Stimulated activated CD4-positive, alpha-beta T cell treated with anti-CD3 and anti-CD28 coated beads, Interleukin-4, amount 100 ng/mL, for 48 hours (primary cell): ENCODE measurements around the gene MLEC.

Experiments
- DNase-seq, 2 donors: peaks; one replicate each; pipeline ENCODE4 v3.0.0-alpha.2; 2020; ENCODE audit warnings: low read depth in 2 of 2

MLEC gene

DNA sequence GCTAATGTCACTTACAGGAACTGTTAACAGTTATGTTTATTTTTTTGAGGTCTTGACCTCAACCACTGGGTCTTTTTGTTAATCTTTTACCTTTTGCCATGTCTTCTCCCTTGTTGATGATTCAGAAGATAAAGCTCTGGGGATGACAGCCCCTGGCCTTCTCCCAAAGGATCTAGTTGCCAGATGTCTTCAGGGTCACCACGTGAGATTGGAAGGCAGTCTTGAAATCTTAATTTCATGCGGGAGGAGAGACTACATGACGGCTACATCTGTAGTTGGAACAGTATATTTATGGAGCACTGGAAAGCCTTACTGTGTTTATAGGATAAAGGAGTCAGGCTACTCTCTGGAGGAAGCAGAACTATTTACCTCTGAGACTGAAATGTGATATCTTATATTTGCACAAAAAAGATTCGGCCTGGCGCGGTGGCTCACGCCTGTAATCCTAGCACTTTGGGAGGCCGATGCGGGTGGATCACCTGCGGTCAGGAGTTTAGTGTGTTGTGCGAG lies 5.6 kb downstream of the MLEC start:
- DNase-seq, result no peak

DNA sequence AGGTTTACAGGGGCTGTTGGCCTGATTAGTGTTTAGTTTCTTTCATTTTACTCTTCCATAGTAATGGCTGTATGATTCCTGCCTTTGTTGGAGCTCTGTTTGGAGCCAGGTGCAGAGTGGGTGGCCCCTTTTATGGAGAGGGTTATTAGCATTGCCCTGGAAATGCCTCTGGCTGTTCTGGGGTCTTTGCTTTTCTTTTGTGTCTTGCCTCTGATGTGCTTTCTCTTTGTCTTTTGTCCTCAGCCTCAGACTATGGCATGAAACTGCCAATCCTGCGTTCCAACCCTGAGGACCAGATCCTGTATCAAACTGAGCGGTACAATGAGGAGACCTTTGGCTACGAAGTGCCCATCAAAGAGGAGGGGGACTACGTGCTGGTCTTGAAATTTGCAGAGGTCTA lies 6.9 kb downstream of the MLEC start:
- no peak for DNase-seq

DNA sequence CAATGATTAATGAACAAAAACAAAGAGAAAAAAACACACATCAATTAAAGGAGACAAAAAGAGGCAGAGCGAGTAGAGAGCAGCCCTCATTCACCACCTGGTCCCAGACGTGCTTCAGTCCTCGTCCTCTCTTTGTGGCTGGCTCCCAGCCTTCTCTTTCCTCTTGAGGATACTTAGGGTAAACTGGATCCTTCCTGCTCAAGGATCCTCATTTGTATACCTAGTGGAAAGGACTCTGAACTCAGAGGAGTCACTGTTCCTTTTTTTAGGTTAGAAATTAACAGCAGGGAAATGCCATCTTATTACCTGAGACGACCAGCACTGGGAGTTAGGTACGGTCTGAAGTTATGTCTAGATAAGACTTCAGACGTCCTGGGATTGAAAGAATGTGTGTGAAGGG lies 9.7 kb downstream of the MLEC start:
- no peak for DNase-seq

DNA sequence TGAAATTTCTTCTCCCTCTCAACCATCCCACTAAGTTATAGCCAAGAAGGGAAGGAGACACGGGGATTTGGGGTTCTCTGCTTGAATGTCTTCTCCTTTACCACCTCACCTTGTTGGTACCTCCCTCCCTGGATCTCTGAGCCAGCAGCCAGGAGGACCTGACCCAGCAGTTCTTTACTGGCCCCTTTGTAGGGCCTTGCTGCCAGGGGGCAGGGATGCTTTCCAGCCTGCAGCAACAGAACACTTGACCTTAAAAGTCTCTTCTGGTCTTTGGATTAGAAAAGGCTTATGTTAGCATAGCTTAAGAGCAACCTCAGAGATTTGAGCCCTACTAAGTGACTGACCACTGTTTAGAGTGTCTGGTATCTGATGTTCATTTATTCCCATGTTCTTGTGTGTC lies 10.4 kb downstream of the MLEC start:
- DNase-seq, result no peak

DNA sequence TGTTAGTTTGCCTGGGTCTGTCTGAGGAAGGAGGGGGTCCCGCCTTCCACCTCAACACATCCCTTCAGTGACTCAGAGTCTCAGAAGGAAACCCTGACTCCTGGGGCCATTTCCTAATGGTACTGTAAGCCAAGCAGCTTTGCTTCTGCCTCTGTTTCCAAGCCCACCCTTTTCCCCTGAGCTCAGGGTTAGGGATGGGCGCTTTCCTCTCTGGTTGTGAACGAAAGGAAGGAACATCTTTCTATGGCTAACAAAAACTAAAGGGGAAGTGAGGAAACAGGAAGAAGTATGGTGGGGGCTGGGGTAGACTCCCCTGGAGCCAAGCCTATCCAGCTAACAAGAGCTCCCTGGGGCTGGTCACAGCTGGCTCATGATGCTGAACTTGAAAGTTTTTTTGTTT lies 11.7 kb downstream of the MLEC start:
- no peak for DNase-seq

DNA sequence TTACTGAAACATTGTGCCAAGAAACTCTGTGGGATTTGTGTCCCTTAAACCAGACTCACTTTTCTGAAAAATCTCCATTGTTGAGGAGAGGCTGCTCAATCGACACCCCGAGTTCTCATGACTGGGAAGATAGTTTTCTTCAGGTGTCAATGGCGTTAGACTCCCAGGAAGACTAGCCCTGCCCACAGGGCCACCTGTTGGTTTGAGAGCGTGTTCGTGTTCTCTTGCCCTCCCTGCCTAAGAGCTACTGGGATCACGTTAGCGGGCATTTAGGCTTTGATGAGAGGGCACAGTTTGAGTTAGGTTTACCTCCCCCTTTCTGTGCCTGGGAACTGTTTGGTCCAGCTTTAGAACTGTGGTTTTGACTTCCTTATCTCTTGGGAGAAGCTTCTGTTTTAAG lies 12.6 kb downstream of the MLEC start:
- no peak for DNase-seq

DNA sequence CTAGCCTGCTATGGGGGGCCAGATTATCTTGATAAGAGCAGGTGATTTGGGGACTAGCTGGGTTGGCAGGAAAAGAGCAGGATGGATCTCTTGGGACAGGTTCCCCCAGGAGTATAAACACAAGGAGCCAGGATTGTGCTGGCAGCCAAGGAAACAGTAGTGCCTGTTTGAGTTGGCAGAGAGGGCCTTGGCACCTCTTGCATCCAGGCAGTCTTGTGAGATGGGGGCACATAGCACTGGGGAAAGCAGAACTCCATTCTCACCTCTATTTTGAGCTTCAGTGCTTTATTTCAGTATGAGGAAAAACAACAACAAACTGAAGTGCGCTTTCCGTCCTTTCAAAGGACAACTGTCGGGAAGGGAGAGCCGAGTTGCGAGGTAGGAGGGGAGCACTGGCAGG lies 13.9 kb downstream of the MLEC start:
- DNase-seq, result no peak

DNA sequence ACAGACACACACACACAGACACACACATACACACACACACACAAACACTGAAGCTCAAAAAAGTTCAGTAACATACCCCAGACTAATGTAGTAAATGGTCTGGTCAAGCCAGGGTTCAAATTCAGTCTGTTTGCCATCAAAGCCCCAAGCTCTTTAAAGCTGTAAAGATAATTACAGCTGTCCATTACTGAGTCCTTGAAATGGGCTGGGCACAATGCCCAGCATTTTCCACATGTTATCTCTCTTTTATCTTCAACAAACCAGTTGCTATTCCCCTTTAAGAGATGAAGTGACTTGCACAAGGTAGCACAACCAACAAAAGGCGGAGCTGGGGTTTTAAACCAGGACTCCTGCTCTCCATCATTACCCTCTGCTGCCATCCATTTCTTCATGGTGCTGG lies 15.7 kb downstream of the MLEC start:
- DNase-seq, result no peak

DNA sequence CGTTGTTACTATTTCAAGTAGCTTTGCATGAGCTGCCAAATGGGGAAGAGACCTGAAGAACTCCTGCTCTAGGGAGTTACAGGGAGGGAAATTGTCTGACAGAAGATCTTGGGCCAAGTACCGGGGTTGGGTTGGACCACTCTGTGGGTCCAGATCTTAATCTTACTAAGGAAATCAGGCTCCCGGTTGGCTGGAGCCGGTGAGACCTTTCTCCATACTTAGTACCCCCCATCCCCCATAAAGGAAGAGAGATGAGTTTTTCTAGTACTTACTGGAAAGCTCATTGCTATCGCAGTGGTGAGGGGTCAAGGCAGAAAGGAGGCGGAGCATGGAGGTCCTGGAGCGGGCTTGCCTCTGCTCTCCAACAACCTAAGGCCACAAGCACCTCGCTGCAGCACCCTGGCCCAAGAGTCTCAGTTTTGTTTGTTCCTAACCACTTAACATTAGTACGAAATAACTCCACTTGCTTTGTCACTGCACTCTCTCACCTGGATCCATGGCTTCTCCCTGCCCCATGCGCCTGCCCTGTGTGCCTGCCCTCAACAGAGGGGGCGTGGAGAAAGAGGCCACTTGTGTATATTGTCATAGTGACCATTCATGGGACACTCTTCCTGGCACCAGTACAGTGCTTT lies 16.5 kb downstream of the MLEC start:
- no peak for DNase-seq

DNA sequence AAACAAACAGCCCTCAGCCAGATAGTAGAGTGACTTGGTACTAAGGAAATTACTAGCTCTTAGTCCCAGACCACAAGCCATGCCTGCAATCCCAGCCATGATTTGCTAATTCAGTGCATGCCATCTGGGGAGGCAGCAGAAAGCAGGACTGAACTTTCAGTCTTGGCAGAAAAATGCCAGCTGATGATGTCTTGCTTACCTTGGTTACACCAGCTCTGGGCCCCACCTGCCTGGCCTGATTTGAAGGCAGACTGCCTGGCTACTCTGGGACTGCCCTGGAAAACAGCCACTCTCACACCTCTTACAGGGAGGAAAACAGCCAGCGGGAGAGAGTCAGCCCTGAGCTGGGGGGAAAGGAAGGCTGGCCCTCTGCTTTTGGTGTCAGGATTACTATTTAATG lies 18.7 kb downstream of the MLEC start:
- no peak for DNase-seq

DNA sequence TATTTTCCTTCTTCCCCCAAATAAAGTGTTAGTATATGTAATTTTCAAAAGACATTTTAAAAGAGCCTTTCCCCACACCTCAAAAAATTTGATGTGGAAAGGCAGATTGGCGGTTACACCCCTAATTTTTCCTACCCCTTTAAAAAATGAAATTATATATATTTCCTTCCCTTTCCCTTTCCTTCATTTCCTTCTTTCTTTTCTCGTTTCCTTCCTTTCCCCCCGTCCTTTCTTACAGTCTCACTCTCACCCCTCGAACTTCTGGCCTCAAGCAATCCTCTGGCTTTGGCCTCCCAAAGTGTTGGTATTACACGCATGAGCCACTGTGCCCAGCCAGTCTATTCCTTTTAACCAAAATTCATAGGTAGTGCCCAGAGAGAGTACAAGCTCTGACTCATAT lies 19.1 kb downstream of the MLEC start:
- no peak for DNase-seq

DNA sequence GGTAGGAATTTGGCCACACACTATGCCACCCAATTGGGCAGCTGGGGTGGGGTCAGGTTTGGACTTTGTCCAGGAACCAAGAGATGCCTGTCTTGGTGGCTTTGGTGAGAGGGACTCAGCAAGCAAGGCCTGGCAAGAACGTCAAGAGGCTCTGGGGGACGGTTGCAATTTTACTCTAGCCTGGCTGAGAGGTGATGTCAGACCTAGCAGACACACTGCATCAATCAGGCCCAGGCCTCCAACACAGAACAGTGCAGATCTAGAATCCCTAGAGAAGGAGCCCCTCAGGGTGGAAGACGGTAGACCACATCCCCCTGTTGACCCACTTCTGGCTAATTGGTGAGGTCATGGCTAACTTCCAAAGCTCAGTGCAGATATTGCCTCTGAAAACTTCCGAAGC lies 21.7 kb downstream of the MLEC start:
- no peak for DNase-seq

DNA sequence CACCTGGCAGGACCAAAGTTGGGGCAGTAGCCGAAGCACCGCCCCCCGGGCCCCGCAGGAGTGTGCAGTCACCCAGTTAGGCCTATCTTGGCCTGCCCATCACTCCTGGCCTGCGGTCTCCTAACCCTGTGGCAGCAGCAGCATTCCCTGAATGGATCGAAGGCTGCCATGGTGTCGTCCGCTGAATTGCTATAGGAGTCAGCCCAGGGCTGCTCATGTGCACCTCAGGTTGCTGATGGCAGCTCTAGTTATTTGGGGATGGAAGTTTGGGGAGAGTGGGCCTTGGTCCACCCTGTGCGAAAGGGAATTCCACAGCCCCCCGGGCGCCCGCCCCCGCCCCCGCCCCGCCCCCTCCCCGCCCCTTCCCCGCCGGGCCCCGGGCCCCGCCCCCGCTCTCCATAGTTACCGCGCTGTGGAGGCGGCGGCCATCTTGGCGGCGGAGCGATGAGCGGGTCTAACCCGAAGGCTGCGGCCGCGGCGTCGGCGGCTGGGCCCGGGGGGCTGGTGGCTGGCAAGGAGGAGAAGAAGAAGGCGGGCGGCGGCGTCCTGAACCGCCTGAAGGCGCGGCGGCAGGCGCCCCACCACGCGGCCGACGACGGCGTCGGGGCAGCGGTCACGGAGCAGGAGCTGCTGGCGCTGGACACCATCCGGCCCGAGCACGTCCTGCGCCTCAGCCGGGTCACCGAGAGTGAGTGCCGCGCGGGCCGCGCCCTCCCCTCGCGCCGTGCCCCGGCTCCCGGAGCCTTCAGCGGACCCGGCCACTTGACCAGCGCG lies 23.3 kb downstream of the MLEC start, which contains the start of gene UNC119B:
UNC119B (plus strand) TSS at position 428 of the 774 bp plus-strand sequence; CDS start at position 445, 17 bp downstream.
- peak; percentile 63 to 71 for DNase-seq

DNA sequence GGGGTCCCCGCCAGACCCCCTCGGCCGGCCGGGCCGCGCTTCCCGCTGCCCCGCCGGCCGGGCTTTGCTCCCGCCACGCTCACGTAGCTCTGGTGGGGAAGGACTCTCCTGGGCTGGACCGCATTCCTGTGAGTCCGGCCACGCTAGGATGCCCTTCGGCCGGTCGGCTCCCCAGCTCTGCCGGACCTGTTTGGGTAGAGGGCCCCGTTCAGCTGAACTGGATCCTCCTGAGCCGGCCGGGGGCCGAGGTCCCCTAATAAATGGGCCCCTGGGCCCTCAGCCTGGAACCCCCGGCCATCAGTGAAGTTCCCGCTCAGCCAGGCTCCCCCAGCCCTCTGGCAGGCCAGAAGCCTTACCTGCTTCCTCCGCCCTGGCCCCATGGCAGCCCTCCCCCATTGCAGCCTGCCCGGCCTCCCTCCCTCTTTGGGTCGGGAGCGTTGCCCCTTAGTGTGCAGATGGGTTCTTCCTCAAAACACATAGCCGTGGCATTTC lies 23.9 kb downstream of the MLEC start:
- no peak for DNase-seq

DNA sequence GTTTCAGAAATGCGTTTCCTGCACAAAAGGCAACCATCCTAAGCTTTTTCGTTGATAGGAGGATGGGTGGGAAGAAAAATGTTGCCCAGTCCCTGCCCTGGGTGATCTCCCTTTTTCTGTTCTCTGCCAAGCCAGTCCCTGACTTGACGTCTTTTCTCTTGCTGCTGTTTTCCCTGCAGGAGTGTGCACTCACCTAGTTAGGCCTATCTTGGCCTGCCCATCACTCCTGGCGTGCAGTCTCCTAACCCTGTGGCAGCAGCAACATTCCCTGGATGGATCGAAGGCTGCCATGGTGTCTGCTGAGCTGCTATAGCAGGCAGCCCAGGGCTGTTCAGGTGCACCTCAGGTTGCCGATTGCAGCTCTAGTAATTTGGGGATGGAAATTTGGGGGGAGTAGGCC lies 24.5 kb downstream of the MLEC start:
- no peak for DNase-seq

DNA sequence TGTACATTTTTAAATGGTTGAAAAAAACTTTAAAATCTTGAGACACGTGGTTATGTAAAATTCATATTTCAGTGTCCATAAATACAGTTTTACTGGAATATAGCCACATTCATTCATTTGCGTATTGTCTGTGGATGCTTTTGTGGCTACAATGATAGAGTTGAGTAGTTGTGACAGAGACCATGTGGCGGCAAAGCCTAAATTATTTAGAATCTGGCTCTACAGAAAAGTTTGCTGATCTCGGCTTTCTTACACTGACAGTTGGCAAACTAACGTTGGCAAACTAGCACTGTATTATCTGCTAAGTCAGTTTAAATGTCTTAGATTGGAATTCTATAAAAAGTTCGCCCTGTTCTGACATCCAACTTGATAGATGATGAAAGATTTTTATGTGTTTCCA lies 25.7 kb downstream of the MLEC start:
- no peak for DNase-seq

DNA sequence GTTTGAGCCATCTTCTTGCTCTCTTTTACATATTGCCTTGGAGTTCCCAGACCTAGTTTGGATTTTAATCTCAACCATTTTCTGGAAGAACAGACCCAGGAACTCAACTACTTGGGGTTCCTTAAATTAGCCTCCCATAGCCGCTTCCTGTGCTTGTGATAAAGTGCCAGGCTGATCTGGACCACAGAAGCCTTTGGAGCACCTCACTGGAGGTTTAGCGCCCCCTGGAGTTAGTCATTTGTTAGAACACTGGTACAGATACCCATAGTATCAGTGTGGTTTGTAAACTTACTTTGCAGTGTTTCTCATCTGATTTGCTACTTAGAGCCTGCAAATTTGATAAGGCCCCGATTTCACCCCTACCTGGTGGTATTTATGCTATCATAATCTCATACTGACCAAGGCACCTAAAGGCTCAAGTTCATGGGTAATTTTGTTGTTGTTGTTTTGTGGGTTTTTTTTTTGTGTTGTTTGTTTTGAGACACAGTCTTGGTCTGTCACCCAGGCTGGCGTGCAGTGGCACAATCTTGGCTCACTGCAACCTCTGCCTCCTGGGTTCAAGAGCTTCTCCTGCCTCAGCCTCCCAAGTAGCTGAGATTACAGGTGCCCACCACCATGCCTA lies 27.0 kb downstream of the MLEC start:
- peak; percentile 60 to 72 for DNase-seq

DNA sequence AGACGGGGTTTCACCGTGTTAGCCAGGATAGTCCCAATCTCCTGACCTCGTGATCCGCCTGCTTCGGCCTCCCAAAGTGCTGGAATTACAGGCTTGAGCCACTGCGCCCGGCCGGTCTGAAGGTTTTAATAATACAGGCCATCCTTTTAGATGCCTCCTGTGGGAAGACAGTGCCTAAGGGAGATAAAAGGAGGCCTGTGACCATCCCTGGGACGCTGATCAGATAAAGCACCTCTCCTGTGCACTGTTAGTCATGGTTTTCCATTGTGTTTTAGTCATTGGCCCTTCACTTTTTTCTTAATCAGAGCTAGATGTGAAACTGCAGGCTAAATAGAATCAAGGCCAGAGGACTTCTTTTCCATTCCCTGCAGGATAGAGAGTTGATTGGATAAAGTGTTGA lies 31.1 kb downstream of the MLEC start:
- DNase-seq, result no peak

DNA sequence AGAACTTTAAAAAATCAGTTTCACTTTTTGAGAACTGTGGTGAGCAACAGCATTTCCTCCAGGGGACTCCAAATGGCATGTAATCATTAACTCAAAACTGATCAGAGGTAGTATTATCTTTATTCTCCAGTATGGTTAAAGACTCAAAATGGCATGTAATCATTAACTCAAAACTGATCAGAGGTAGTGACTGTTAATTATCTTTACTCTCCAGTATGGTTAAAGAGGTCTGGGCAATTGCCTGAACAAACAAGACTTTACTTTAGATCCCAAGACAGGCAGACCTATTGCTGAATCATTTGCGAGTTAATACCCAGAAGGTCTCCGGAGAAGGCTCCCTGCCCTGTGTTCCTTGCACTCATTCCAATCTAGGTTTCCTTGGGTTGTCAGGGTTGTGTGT lies 32.1 kb downstream of the MLEC start:
- no peak for DNase-seq

DNA sequence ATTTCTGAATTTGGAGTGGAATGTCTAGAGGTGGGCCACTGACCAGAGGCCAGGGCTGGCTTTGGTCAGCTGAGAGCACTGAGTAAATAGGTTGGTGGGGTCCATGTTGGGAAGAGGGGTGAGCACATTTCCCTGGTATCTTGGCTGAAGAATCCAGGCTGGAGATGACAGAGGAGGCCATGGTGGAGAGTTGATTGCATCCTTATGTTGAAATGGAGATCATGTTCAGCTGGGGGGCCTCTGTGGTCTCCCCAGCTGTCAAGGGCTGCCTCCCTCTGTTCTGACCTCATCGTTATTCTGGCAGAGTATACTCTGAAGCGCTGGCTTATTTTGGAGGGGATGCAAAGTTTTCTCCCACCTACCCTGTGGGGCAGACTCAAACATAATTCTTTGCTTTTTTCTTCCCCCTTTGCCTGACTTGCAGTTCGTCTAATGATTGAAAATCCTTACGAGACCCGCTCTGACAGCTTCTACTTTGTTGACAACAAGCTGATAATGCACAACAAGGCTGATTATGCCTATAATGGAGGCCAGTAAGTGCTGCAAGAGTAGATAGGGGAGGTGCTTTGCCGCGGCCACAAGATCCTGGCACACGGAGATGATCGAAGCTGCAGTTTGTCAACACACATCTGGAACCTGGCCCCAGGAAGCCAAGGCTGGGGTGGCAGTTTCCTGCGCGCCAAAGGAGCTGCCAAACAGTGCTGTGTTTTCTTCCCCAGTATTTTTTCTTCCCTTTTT lies 32.7 kb downstream of the MLEC start:
- DNase-seq, result no peak

DNA sequence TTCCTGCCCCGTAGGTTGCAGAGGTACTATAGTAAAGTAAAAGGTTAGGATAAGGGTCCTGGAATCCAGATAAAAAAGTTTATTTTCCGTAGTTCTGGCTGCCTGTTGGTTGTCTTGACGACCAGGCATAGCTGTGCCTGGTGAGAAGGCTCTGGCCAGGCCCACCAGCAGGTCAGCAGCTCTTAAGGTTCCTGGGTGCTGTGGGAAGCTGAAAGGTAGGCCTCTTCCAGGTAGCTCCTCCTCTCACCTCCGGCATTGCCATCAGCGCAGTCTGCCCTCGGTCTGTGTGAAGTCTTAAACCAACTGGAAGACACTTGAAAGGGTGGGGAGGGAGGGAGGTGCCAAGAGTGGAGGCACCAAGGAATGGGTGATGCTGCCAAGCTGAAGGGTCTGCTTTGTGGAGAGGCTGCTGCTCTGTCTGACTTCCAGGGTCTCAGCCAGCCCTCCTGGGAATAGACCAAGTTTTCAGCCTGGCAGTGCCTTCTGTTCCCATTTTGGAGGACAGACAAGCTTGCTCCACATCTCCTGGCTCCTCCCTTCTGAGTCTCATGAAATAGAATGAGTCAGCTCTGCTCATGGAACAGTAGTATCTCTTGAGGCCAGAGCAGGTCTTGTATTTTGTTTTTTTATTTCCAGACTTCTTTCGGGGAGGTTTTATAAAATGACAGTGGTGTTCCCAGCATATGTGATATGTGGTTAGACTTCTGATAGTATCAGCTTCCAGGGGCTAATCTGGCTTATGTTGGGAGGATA lies 33.5 kb downstream of the MLEC start:
- no peak for DNase-seq
